ENCODE measurements around the gene CACNA1E.
"Not testable (repeated sequence)": the region's sequence is repeated elsewhere in the genome, so short reads cannot be mapped to it uniquely, and the experiment has no call there.

Gene CACNA1E

GRCh38 chr1:181832173-181832880, 349.0 kb downstream of the CACNA1E start:
- not testable (repeated sequence) for DNase-seq

DNA sequence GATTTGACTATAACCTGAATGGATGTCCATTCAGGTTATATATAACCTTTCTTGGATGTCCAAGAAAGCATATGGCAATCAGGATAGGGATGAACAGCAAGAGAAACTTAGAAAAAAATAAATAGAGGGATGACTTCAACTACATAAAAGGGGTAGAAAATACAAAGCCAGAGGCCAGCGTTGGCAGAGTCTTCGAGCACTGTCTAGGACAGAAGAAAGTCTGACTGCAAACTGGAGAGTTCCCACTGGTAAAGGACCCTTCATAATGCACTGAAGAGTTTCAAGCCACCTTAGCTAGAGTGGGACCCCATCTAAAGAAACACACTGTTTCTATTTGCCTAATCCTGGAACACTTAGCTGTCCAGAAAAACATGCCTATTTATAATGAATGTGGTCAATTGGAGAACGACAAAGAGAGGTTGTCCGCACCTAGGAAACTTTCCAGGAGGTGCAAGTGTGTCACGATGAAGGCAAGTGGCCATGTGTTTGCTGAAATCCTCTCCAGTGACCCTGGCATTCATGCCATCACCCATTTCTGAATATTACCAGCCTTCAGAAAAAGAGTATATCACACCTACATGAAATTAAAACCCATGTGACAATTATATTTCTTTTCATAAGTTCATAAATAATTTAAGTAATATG, 362.8 kb downstream of the CACNA1E start:
- no peak for DNase-seq

DNA sequence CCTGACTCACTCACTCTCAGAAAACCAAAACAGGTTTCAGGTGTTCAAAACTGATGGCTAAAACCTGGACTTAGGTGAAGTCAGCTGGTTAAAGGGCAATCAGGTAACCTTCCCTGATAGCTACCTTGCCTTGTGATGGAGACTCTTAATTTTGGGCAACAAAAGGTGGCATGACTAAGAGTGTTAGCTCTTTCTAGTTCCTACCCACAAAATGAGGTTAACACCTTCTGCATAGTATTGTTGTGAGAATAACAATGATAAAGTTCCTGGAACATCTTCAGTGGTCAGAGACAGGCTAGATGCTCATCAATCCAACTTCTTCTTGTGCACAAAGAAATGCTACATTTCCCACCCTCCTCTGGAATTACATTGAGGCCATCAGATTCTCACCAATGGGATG, 363.4 kb downstream of the CACNA1E start:
- no peak for DNase-seq

DNA sequence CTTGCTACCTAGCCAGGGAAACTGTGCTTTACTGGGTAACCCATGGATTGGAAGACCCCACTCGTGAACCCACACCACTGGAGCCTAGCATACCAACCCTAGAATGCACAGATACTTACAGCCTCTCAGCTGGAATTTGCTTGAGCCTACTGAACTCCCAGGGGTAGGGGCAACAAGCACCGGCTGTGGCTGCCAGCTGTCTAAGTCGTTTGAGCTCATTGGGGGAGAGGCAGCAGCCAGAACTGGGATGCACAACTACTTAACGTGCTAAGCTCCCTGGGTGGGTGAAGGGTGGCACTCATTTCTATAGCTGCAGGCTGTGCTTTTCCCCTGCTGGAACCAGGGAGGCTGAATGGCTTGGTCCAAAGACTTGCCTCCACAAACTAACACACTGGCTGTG, 365.8 kb downstream of the CACNA1E start:
- no peak for DNase-seq

- not testable (repeated sequence) for DNase-seq
Observed at GRCh38 chr1:181854212-181854611, 370.9 kb downstream of the CACNA1E start.

DNA sequence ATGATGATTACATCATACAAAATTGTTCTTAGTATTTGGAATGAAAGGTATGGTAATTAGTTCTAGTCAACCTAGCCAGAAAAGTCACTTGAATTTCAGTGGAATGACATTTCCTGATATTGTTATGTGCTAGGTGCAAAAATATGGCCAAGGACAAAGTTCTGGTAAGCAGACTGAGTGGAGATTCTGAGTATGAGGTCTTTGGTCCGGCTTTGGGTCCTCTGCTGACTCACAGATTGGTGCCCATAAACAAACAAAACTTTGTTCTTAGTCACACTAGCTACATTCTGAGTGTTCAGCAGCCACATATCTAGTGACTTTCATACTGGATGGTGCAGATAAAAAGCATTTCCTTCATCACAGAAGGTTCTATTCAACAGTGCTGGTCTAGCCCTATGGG, 372.1 kb downstream of the CACNA1E start:
- DNase-seq = no peak

All from NCI-H226 (cell line).